ENCODE data around the gene TMEM233. TPM values are rescaled to one million over a fixed set of nuclear protein-coding genes. Genes with fewer than 3 reads are reported as not detected.

The TMEM233 gene
- total and polyA plus RNA-seq, 10 of the 15 experiments (the other 5 are each of a cell fraction or from before 2014, with no cell fraction given): not detected

- TF ChIP-seq SMAD1 (IDR thresholded peaks at IDR 0.05; ENCODE audit: low read depth, partially characterized antibody) (no peak), RAD51 (IDR thresholded peaks at IDR 0.05) (no peak), JUND (IDR thresholded peaks at IDR 0.05; ENCODE audit: low read depth, low read length) (no peak), POLR2A (IDR thresholded peaks at IDR 0.05; ENCODE audit: low read depth, low read length) (no peak), PML (IDR thresholded peaks at IDR 0.05; ENCODE audit: low read length) (no peak), BCLAF1 (IDR thresholded peaks at IDR 0.05) (no peak), ASH2L (IDR thresholded peaks at IDR 0.05; ENCODE audit: borderline replicate concordance, low read depth) (no peak), CHD4 (IDR thresholded peaks at IDR 0.05) (no peak), HDAC6 (IDR thresholded peaks at IDR 0.05; ENCODE audit: unreplicated experiment) (no peak), EP300 (IDR thresholded peaks at IDR 0.05; ENCODE audit: borderline replicate concordance in 1 of 2, control insufficient read depth in 1 of 2, low read depth in 2 of 2, low read length in 2 of 2) (no peak), ZNF207 (IDR thresholded peaks at IDR 0.05; ENCODE audit: borderline replicate concordance) (no peak)
- TF ChIP-seq, protein P1, sequence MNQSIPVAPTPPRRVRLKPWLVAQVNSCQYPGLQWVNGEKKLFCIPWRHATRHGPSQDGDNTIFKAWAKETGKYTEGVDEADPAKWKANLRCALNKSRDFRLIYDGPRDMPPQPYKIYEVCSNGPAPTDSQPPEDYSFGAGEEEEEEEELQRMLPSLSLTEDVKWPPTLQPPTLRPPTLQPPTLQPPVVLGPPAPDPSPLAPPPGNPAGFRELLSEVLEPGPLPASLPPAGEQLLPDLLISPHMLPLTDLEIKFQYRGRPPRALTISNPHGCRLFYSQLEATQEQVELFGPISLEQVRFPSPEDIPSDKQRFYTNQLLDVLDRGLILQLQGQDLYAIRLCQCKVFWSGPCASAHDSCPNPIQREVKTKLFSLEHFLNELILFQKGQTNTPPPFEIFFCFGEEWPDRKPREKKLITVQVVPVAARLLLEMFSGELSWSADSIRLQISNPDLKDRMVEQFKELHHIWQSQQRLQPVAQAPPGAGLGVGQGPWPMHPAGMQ (IDR thresholded peaks at IDR 0.05; ENCODE audit: borderline replicate concordance): no peak
Observed at GRCh38 chr12:119691202-119691810, 97.7 kb downstream of the TMEM233 start (continued).

Data from GM12878 (cell line).